Astrocyte (in vitro differentiated cells and primary cell): ENCODE data around the gene DLG1. TPM values are rescaled to one million over a fixed set of nuclear protein-coding genes. Genes with fewer than 3 reads are reported as not detected.

ENCODE experiments used
- DNase-seq: peaks from one replicate; pipeline ENCODE4 v3.0.0-alpha.2; 2010; ENCODE audit warnings: low read depth
- FAIRE-seq: peaks from 2 replicates; lab custom pipeline; 2011; peaks lifted over from hg19 to GRCh38; lab: Jason Lieb, UNC
- H2AFZ ChIP-seq: 2 replicates; pipeline ENCODE4 v1.6.0; 2012; ENCODE audit warnings: low read depth, low read length, inconsistent platforms
- H3K27ac ChIP-seq: 2 replicates; pipeline ENCODE4 v1.5.1; 2011; ENCODE audit warnings: low read depth, low read length, inconsistent platforms
- H3K27me3 ChIP-seq: 2 replicates; pipeline ENCODE4 v1.6.0; 2011; ENCODE audit warnings: low read length, inconsistent platforms; ENCODE audit not compliant: insufficient read depth
- H3K36me3 ChIP-seq: 2 replicates; pipeline ENCODE4 v1.5.1; 2011; ENCODE audit warnings: low read length, inconsistent platforms; ENCODE audit not compliant: insufficient read depth
- H3K4me1 ChIP-seq: 2 replicates; pipeline ENCODE4 v1.5.1; 2011; ENCODE audit warnings: low read length, inconsistent platforms; ENCODE audit not compliant: insufficient read depth
- H3K4me2 ChIP-seq: 2 replicates; pipeline ENCODE4 v1.6.0; 2012; ENCODE audit warnings: low read length, inconsistent platforms
- H3K4me3 ChIP-seq: 2 replicates; pipeline ENCODE4 v1.5.1; 2011; ENCODE audit warnings: low read depth, mild to moderate bottlenecking, low read length, inconsistent platforms; ENCODE audit not compliant: insufficient read depth
- H3K79me2 ChIP-seq: 2 replicates; pipeline ENCODE4 v1.6.0; 2012; ENCODE audit warnings: mild to moderate bottlenecking, low read length, inconsistent platforms; ENCODE audit not compliant: insufficient read depth
- H3K9ac ChIP-seq: 2 replicates; pipeline ENCODE4 v1.6.0; 2012; ENCODE audit warnings: mild to moderate bottlenecking, low read length, inconsistent platforms
- H3K9me3 ChIP-seq: 2 replicates; pipeline ENCODE4 v1.5.1; 2012; ENCODE audit warnings: low read depth, mild to moderate bottlenecking, low read length, inconsistent platforms; ENCODE audit not compliant: insufficient read depth
- H4K20me1 ChIP-seq: 2 replicates; pipeline ENCODE4 v1.6.0; 2012; ENCODE audit warnings: low read length, inconsistent platforms; ENCODE audit not compliant: insufficient read depth
- H3K27ac Mint-ChIP-seq: one replicate; pipeline ENCODE4 v1.8.0; 2021; ENCODE audit warnings: mild to moderate bottlenecking, mixed read lengths; ENCODE audit not compliant: unreplicated experiment
- H3K27me3 Mint-ChIP-seq: one replicate; pipeline ENCODE4 v1.8.0; 2021; ENCODE audit warnings: low read depth, mixed read lengths; ENCODE audit not compliant: unreplicated experiment
- H3K36me3 Mint-ChIP-seq: one replicate; pipeline ENCODE4 v1.8.0; 2021; ENCODE audit warnings: low read depth, mixed read lengths; ENCODE audit not compliant: unreplicated experiment
- H3K4me1 Mint-ChIP-seq: one replicate; pipeline ENCODE4 v1.8.0; 2021; ENCODE audit warnings: low read depth, mixed read lengths; ENCODE audit not compliant: unreplicated experiment
- H3K4me3 Mint-ChIP-seq: one replicate; pipeline ENCODE4 v1.8.0; 2021; ENCODE audit warnings: mild to moderate bottlenecking, moderate library complexity, mixed read lengths; ENCODE audit not compliant: unreplicated experiment
- H3K9me3 Mint-ChIP-seq: one replicate; pipeline ENCODE4 v1.8.0; 2021; ENCODE audit warnings: mild to moderate bottlenecking, mixed read lengths; ENCODE audit not compliant: unreplicated experiment
- CTCF ChIP-seq: IDR thresholded peaks from 2 replicates; pipeline ENCODE4 v1.5.1; 2011; ENCODE audit warnings: low read depth, mild to moderate bottlenecking, inconsistent platforms, low read length, moderate library complexity; ENCODE audit not compliant: insufficient read depth
- EZH2 ChIP-seq: IDR thresholded peaks from 2 replicates; pipeline ENCODE4 v1.6.1; 2012; ENCODE audit warnings: mild to moderate bottlenecking, low read length, inconsistent platforms; ENCODE audit not compliant: insufficient read depth
- total RNA-seq: library from RNA; stranded (reverse); gene quantifications from 2 replicates; pipeline ENCODE4 v1.2.1, GENCODE V29; 2021

The DLG1 gene
- total RNA-seq, 1 donor from 2014 or later = 210 TPM

GRCh38 chr3:197295871-197296270 lies 2.5 kb downstream of the DLG1 start:
- Mint-ChIP-seq H3K36me3 (peaks cover 26% of the 10 kb centered on the region), H3K9me3 (no peaks in the 10 kb centered on the region), H3K4me1 (peaks cover 32% of the 10 kb centered on the region), H3K27me3 (no peaks in the 10 kb centered on the region), H3K27ac (peak overlapping the region; percentile 44), H3K4me3 (peak overlapping the region; percentile 97)
- peak overlapping the region; percentile 96 for H3K4me2 ChIP-seq
- no peak for TF ChIP-seq CTCF
- TF ChIP-seq EZH2 = no peak
- no peaks in the 10 kb centered on the region for H3K9me3 ChIP-seq
- peak overlapping the region; percentile 99 for H3K9ac ChIP-seq
- peaks cover 22% of the 10 kb centered on the region for H3K4me1 ChIP-seq
- H3K79me2 ChIP-seq = peaks cover 75% of the 10 kb centered on the region
- H3K4me3 ChIP-seq = peak overlapping the region; percentile 99
- H4K20me1 ChIP-seq = peaks cover 46% of the 10 kb centered on the region
- DNase-seq (no peak), FAIRE-seq (no peak)
- peaks cover 43% of the 10 kb centered on the region for H3K36me3 ChIP-seq
- no peak overlapping the region for H2AFZ ChIP-seq
- H3K27ac ChIP-seq = peak overlapping the region; percentile 96
- H3K27me3 ChIP-seq = no peaks in the 10 kb centered on the region

- Mint-ChIP-seq H3K9me3 (no peaks in the 10 kb centered on the region), H3K27ac (peak overlapping the region; percentile 35), H3K36me3 (peaks cover 31% of the 10 kb centered on the region), H3K4me1 (peaks cover 35% of the 10 kb centered on the region), H3K4me3 (peak overlapping the region; percentile 80), H3K27me3 (no peaks in the 10 kb centered on the region)
- Histone ChIP-seq H3K4me1 (peaks cover 17% of the 10 kb centered on the region), H3K9me3 (no peaks in the 10 kb centered on the region), H3K36me3 (peaks cover 50% of the 10 kb centered on the region), H3K4me2 (peak overlapping the region; percentile 96), H3K27ac (peak overlapping the region; percentile 20), H3K4me3 (peak overlapping the region; percentile 99), H2AFZ (no peak overlapping the region), H3K79me2 (peaks cover 97% of the 10 kb centered on the region), H3K27me3 (no peaks in the 10 kb centered on the region), H3K9ac (peak overlapping the region; percentile 99), H4K20me1 (peaks cover 64% of the 10 kb centered on the region)
- DNase-seq (no peak), FAIRE-seq (no peak)
- TF ChIP-seq EZH2 (no peak), CTCF (no peak)
These were observed 4.7 kb downstream of the DLG1 start for GRCh38 chr3:197293605-197294237.

GRCh38 chr3:197292648-197293047 lies 5.8 kb downstream of the DLG1 start:
- Histone ChIP-seq H3K36me3 (peaks cover 52% of the 10 kb centered on the region), H2AFZ (no peak overlapping the region), H4K20me1 (peaks cover 68% of the 10 kb centered on the region), H3K4me3 (no peak overlapping the region), H3K79me2 (peaks cover 99% of the 10 kb centered on the region), H3K27ac (peak overlapping the region; percentile 13), H3K4me1 (peaks cover 17% of the 10 kb centered on the region), H3K9me3 (no peaks in the 10 kb centered on the region), H3K4me2 (peak overlapping the region; percentile 96), H3K9ac (peak overlapping the region; percentile 99), H3K27me3 (no peaks in the 10 kb centered on the region)
- H3K27ac Mint-ChIP-seq = no peak overlapping the region
- TF ChIP-seq EZH2 (no peak), CTCF (no peak)
- peaks cover 35% of the 10 kb centered on the region for H3K4me1 Mint-ChIP-seq
- no peak for DNase-seq
- no peak for FAIRE-seq
- H3K27me3 Mint-ChIP-seq = no peaks in the 10 kb centered on the region
- peaks cover 32% of the 10 kb centered on the region for H3K36me3 Mint-ChIP-seq
- no peaks in the 10 kb centered on the region for H3K9me3 Mint-ChIP-seq
- peak overlapping the region; percentile 80 for H3K4me3 Mint-ChIP-seq
